Measurements from ENCODE around the gene IL12RB2. TPM values are rescaled to one million over a fixed set of nuclear protein-coding genes. Genes with fewer than 3 reads are reported as not detected.
"Not testable (repeated sequence)": the region's sequence is repeated elsewhere in the genome, so short reads cannot be mapped to it uniquely, and the experiment has no call there.

The IL12RB2 gene
- total and polyA plus RNA-seq, 2 donors, result 1.3 to 4.6 TPM

- WGBS, result 97% methylated on average over 4 of the region's 4 CpGs
- H3K4me3 ChIP-seq (ENCODE audit: low read length in 2 of 2), result no peak overlapping the region
Measured at GRCh38 chr1:67394548-67394947, 86.9 kb downstream of the IL12RB2 start.

GRCh38 chr1:67399199-67399993 lies 91.7 kb downstream of the IL12RB2 start:
- H3K27ac ChIP-seq (ENCODE audit: low read depth in 1 of 2, low read length in 1 of 2), result no peak overlapping the region

More at GRCh38 chr1:67394548-67394947, 86.9 kb downstream of the IL12RB2 start:
- Histone ChIP-seq H3K27ac (ENCODE audit: low read depth in 1 of 2, low read length in 1 of 2) (no peak overlapping the region), H3K9me3 (ENCODE audit: control insufficient read depth in 2 of 2, insufficient read depth in 1 of 2, low read length in 1 of 2) (no peaks in the 10 kb centered on the region), H3K36me3 (ENCODE audit: control insufficient read depth in 2 of 2, insufficient read depth in 2 of 2, low read length in 1 of 2) (peaks cover 3 to 16% of the 10 kb centered on the region in 2 donors), H3K4me1 (ENCODE audit: control insufficient read depth in 2 of 2, insufficient read depth in 2 of 2, low read length in 2 of 2) (peaks cover 0 to 13% of the 10 kb centered on the region in 2 donors), H3K27me3 (ENCODE audit: control insufficient read depth in 2 of 2, insufficient read depth in 1 of 2, low read length in 1 of 2) (no peaks in the 10 kb centered on the region)
- no peak for DNase-seq (ENCODE audit: low read depth in 6 of 9, low spot score in 9 of 9)

GRCh38 chr1:67400029-67400786 lies 92.5 kb downstream of the IL12RB2 start:
- not testable (repeated sequence) for H3K27me3 ChIP-seq (ENCODE audit: control insufficient read depth in 2 of 2, insufficient read depth in 1 of 2, low read length in 1 of 2); DNase-seq (ENCODE audit: low read depth in 6 of 9, low spot score in 9 of 9); H3K36me3 ChIP-seq (ENCODE audit: control insufficient read depth in 2 of 2, insufficient read depth in 2 of 2, low read length in 1 of 2); H3K9me3 ChIP-seq (ENCODE audit: control insufficient read depth in 2 of 2, insufficient read depth in 1 of 2, low read length in 1 of 2); H3K27ac ChIP-seq (ENCODE audit: low read depth in 1 of 2, low read length in 1 of 2); H3K4me1 ChIP-seq (ENCODE audit: control insufficient read depth in 2 of 2, insufficient read depth in 2 of 2, low read length in 2 of 2); H3K4me3 ChIP-seq (ENCODE audit: low read length in 2 of 2)
- 92% methylated on average over 12 of the region's 12 CpGs for WGBS

More at GRCh38 chr1:67399199-67399993, 91.7 kb downstream of the IL12RB2 start:
- H3K4me1 ChIP-seq (ENCODE audit: control insufficient read depth in 2 of 2, insufficient read depth in 2 of 2, low read length in 2 of 2), result no peaks in the 10 kb centered on the region
- DNase-seq (ENCODE audit: low read depth in 6 of 9, low spot score in 9 of 9), result no peak
- WGBS, result 89% methylated on average over 7 of the region's 7 CpGs
- no peaks in the 10 kb centered on the region for H3K27me3 ChIP-seq (ENCODE audit: control insufficient read depth in 2 of 2, insufficient read depth in 1 of 2, low read length in 1 of 2)
- no peak overlapping the region for H3K4me3 ChIP-seq (ENCODE audit: low read length in 2 of 2)
- peaks cover 0 to 9% of the 10 kb centered on the region in 2 donors for H3K36me3 ChIP-seq (ENCODE audit: control insufficient read depth in 2 of 2, insufficient read depth in 2 of 2, low read length in 1 of 2)
- H3K9me3 ChIP-seq (ENCODE audit: control insufficient read depth in 2 of 2, insufficient read depth in 1 of 2, low read length in 1 of 2), result no peaks in the 10 kb centered on the region

- no peaks in the 10 kb centered on the region for H3K9me3 ChIP-seq (ENCODE audit: control insufficient read depth in 2 of 2, insufficient read depth in 1 of 2, low read length in 1 of 2)
- no peak overlapping the region for H3K27ac ChIP-seq (ENCODE audit: low read depth in 1 of 2, low read length in 1 of 2)
- 97% methylated on average over 6 of the region's 6 CpGs for WGBS
- no peaks in the 10 kb centered on the region for H3K4me1 ChIP-seq (ENCODE audit: control insufficient read depth in 2 of 2, insufficient read depth in 2 of 2, low read length in 2 of 2)
- H3K27me3 ChIP-seq (ENCODE audit: control insufficient read depth in 2 of 2, insufficient read depth in 1 of 2, low read length in 1 of 2), result no peaks in the 10 kb centered on the region
- no peak for DNase-seq (ENCODE audit: low read depth in 6 of 9, low spot score in 9 of 9)
- H3K4me3 ChIP-seq (ENCODE audit: low read length in 2 of 2), result no peak overlapping the region
- peaks cover 2 to 4% of the 10 kb centered on the region in 2 donors for H3K36me3 ChIP-seq (ENCODE audit: control insufficient read depth in 2 of 2, insufficient read depth in 2 of 2, low read length in 1 of 2)
Measured at GRCh38 chr1:67401443-67401842, 93.8 kb downstream of the IL12RB2 start.

DNA sequence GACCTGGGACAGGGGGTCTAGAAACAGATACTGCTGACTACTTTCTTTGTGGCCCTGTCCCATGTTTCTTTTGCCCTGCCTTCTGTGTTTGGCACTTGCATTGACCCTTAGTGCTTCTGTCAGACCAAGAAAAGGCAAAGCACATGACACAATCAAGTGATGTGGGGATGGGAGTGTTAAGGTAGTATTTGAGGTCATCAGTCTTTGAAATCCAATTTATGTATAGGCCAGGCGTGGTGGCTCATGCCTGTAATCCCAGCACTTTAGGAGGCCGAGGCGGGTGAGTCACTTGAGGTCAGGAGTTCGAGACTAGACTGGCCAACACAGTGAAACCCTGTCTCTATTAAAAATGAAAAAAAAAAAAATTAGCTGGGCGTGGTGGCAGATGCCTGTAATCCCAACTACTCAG lies 96.5 kb downstream of the IL12RB2 start:
- H3K27me3 ChIP-seq (ENCODE audit: control insufficient read depth in 2 of 2, insufficient read depth in 1 of 2, low read length in 1 of 2), result no peaks in the 10 kb centered on the region

GRCh38 chr1:67405473-67406245 lies 98.0 kb downstream of the IL12RB2 start:
- no peak overlapping the region for H3K4me3 ChIP-seq (ENCODE audit: low read length in 2 of 2)
- 94% methylated on average over 3 of the region's 3 CpGs for WGBS
- H3K9me3 ChIP-seq (ENCODE audit: control insufficient read depth in 2 of 2, insufficient read depth in 1 of 2, low read length in 1 of 2), result no peaks in the 10 kb centered on the region
- no peak for DNase-seq (ENCODE audit: low read depth in 6 of 9, low spot score in 9 of 9)
- no peak overlapping the region for H3K27ac ChIP-seq (ENCODE audit: low read depth in 1 of 2, low read length in 1 of 2)
- peaks cover 3 to 25% of the 10 kb centered on the region in 2 donors for H3K36me3 ChIP-seq (ENCODE audit: control insufficient read depth in 2 of 2, insufficient read depth in 2 of 2, low read length in 1 of 2)
- no peaks in the 10 kb centered on the region for H3K4me1 ChIP-seq (ENCODE audit: control insufficient read depth in 2 of 2, insufficient read depth in 2 of 2, low read length in 2 of 2)
- no peaks in the 10 kb centered on the region for H3K27me3 ChIP-seq (ENCODE audit: control insufficient read depth in 2 of 2, insufficient read depth in 1 of 2, low read length in 1 of 2)

More for the DNA sequence above, 96.5 kb downstream of the IL12RB2 start:
- no peak for DNase-seq (ENCODE audit: low read depth in 6 of 9, low spot score in 9 of 9)
- Histone ChIP-seq H3K4me3 (ENCODE audit: low read length in 2 of 2) (no peak overlapping the region), H3K4me1 (ENCODE audit: control insufficient read depth in 2 of 2, insufficient read depth in 2 of 2, low read length in 2 of 2) (no peaks in the 10 kb centered on the region), H3K36me3 (ENCODE audit: control insufficient read depth in 2 of 2, insufficient read depth in 2 of 2, low read length in 1 of 2) (peaks cover 3 to 12% of the 10 kb centered on the region in 2 donors), H3K27ac (ENCODE audit: low read depth in 1 of 2, low read length in 1 of 2) (no peak overlapping the region), H3K9me3 (ENCODE audit: control insufficient read depth in 2 of 2, insufficient read depth in 1 of 2, low read length in 1 of 2) (no peaks in the 10 kb centered on the region)
- WGBS, result 88% methylated on average over 5 of the region's 5 CpGs

- DNase-seq (ENCODE audit: low read depth in 6 of 9, low spot score in 9 of 9), result no peak
- Histone ChIP-seq H3K36me3 (ENCODE audit: control insufficient read depth in 2 of 2, insufficient read depth in 2 of 2, low read length in 1 of 2) (peaks cover 6 to 37% of the 10 kb centered on the region in 2 donors), H3K27me3 (ENCODE audit: control insufficient read depth in 2 of 2, insufficient read depth in 1 of 2, low read length in 1 of 2) (no peaks in the 10 kb centered on the region), H3K9me3 (ENCODE audit: control insufficient read depth in 2 of 2, insufficient read depth in 1 of 2, low read length in 1 of 2) (no peaks in the 10 kb centered on the region), H3K4me3 (ENCODE audit: low read length in 2 of 2) (no peak overlapping the region), H3K27ac (ENCODE audit: low read depth in 1 of 2, low read length in 1 of 2) (no peak overlapping the region), H3K4me1 (ENCODE audit: control insufficient read depth in 2 of 2, insufficient read depth in 2 of 2, low read length in 2 of 2) (no peaks in the 10 kb centered on the region)
- 96% methylated on average over 5 of the region's 5 CpGs for WGBS
Measured at GRCh38 chr1:67407498-67407897, 99.8 kb downstream of the IL12RB2 start.

- peaks cover 9 to 40% of the 10 kb centered on the region in 2 donors for H3K36me3 ChIP-seq (ENCODE audit: control insufficient read depth in 2 of 2, insufficient read depth in 2 of 2, low read length in 1 of 2)
- no peaks in the 10 kb centered on the region for H3K27me3 ChIP-seq (ENCODE audit: control insufficient read depth in 2 of 2, insufficient read depth in 1 of 2, low read length in 1 of 2)
- WGBS, result 99% methylated on average over 1 of the region's 1 CpG
- H3K4me3 ChIP-seq (ENCODE audit: low read length in 2 of 2), result no peak overlapping the region
- DNase-seq (ENCODE audit: low read depth in 6 of 9, low spot score in 9 of 9), result no peak
- H3K27ac ChIP-seq (ENCODE audit: low read depth in 1 of 2, low read length in 1 of 2), result no peak overlapping the region
- no peaks in the 10 kb centered on the region for H3K9me3 ChIP-seq (ENCODE audit: control insufficient read depth in 2 of 2, insufficient read depth in 1 of 2, low read length in 1 of 2)
- H3K4me1 ChIP-seq (ENCODE audit: control insufficient read depth in 2 of 2, insufficient read depth in 2 of 2, low read length in 2 of 2), result no peaks in the 10 kb centered on the region
Measured at GRCh38 chr1:67408148-67408547, 100.5 kb downstream of the IL12RB2 start.
